ENCODE results near the gene VAMP1. TPM values are rescaled to one million over a fixed set of nuclear protein-coding genes. Genes with fewer than 3 reads are reported as not detected.

The VAMP1 gene
- total RNA-seq, 1 experiment from 2014 or later, result 10.3 TPM

GRCh38 chr12:6459004-6459337, 11.5 kb downstream of the VAMP1 start:
- no peaks in the 10 kb centered on the region for H3K27me3 ChIP-seq (ENCODE audit: insufficient read depth, low read length)
- no peak for DNase-seq
- TF ChIP-seq, protein P1, sequence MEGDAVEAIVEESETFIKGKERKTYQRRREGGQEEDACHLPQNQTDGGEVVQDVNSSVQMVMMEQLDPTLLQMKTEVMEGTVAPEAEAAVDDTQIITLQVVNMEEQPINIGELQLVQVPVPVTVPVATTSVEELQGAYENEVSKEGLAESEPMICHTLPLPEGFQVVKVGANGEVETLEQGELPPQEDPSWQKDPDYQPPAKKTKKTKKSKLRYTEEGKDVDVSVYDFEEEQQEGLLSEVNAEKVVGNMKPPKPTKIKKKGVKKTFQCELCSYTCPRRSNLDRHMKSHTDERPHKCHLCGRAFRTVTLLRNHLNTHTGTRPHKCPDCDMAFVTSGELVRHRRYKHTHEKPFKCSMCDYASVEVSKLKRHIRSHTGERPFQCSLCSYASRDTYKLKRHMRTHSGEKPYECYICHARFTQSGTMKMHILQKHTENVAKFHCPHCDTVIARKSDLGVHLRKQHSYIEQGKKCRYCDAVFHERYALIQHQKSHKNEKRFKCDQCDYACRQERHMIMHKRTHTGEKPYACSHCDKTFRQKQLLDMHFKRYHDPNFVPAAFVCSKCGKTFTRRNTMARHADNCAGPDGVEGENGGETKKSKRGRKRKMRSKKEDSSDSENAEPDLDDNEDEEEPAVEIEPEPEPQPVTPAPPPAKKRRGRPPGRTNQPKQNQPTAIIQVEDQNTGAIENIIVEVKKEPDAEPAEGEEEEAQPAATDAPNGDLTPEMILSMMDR (conservative IDR thresholded peaks at IDR 0.05), result no peak

More at GRCh38 chr12:6459004-6459337, 11.5 kb downstream of the VAMP1 start:
- Histone ChIP-seq H2BK120ac (ENCODE audit: low read depth, low read length, poor library complexity, severe bottlenecking) (no peak overlapping the region), H2BK15ac (ENCODE audit: low read depth, low read length) (no peak overlapping the region), H4K91ac (ENCODE audit: insufficient read length, low read depth, low read length) (no peak overlapping the region), H2BK12ac (ENCODE audit: insufficient read length, low read depth, low read length) (no peak overlapping the region), H3K9me3 (ENCODE audit: control insufficient read depth, low read depth, low read length) (no peaks in the 10 kb centered on the region), H4K8ac (replicated peaks; ENCODE audit: insufficient read length, low read depth, low read length) (no peak overlapping the region), H2AFZ (ENCODE audit: low read length) (no peak overlapping the region), H4K5ac (ENCODE audit: insufficient read length, low read depth, low read length) (no peak overlapping the region), H3K23me2 (ENCODE audit: insufficient read length, low read depth, low read length, poor library complexity, severe bottlenecking) (no peaks in the 10 kb centered on the region), H3T11ph (ENCODE audit: low read length) (no peak overlapping the region), H3K4me2 (ENCODE audit: insufficient read depth, insufficient read length, low read length) (no peak overlapping the region), H2BK5ac (ENCODE audit: insufficient read length, low read length) (no peak overlapping the region), H3K4me1 (ENCODE audit: insufficient read depth, low read length) (no peaks in the 10 kb centered on the region), H3K79me2 (ENCODE audit: insufficient read depth, low read length) (no peaks in the 10 kb centered on the region), H3K4ac (ENCODE audit: low read depth, low read length) (no peak overlapping the region), H2AK5ac (ENCODE audit: insufficient read length, low read length) (no peak overlapping the region), H3K14ac (ENCODE audit: insufficient read depth, low read length) (no peak overlapping the region), H2BK20ac (ENCODE audit: low read depth, low read length, poor library complexity, severe bottlenecking) (no peak overlapping the region), H3K27ac (ENCODE audit: insufficient read length, low read depth, low read length) (no peak overlapping the region), H3K9ac (ENCODE audit: extremely low read depth, insufficient read length, low read length) (no peak overlapping the region), H3K23ac (ENCODE audit: insufficient read length, low read depth, low read length) (no peak overlapping the region), H4K20me1 (ENCODE audit: control insufficient read depth, insufficient read depth, insufficient read length) (no peaks in the 10 kb centered on the region), H3K18ac (ENCODE audit: insufficient read length, low read depth, low read length) (no peak overlapping the region), H3K79me1 (ENCODE audit: insufficient read depth, low read depth, low read length, poor library complexity, severe bottlenecking) (no peaks in the 10 kb centered on the region), H3K56ac (ENCODE audit: insufficient read length, low read depth, low read length) (no peak overlapping the region)
- peaks cover 15 to 50% (median 43%) of the 10 kb centered on the region in 3 experiments; a peak in 6 of 7 replicates for H3K36me3 Mint-ChIP-seq (ENCODE audit: insufficient read depth in 1 of 3, low read depth in 3 of 3)
- H3K27me3 Mint-ChIP-seq (ENCODE audit: low read depth), result no peaks in the 10 kb centered on the region
- H3K9me3 Mint-ChIP-seq, result no peaks in the 10 kb centered on the region
- no peak overlapping the region for H3K4me3 Mint-ChIP-seq
- whole genome bisulfite sequencing (ENCODE audit: extremely low coverage, insufficient read length, low lambda C conversion rate), result no CpG with 5 or more reads among the region's 2 CpGs
- H3K27ac Mint-ChIP-seq, result peak overlapping the region in 1 of 3 experiments; percentile 64; a peak in 1 of 7 replicates
- peaks cover 0 to 6% of the 10 kb centered on the region in 2 experiments; a peak in 3 of 4 replicates for H3K4me1 Mint-ChIP-seq

Measured in H9 (cell line).